HG03520 (cell line): Measurements from ENCODE around the gene DPEP3.

ENCODE experiments used
- ATAC-seq: cut with Tn5 transposase; IDR thresholded peaks from one replicate; pipeline ENCODE4 v1.9.1; 2021; ENCODE audit warnings: mild to moderate bottlenecking, moderate library complexity; ENCODE audit not compliant: unreplicated experiment

Gene DPEP3

GRCh38 chr16:67932462-67932840 lies 47.8 kb downstream of the DPEP3 start:
- no peak for ATAC-seq

- no peak for ATAC-seq
Observed at GRCh38 chr16:67931712-67932461, 48.4 kb downstream of the DPEP3 start, which contains the start of gene CTRL. CTRL (minus strand) TSS chr16:67931862; CDS start chr16:67931852, 10 bp downstream.

- ATAC-seq, result no peak
Observed at GRCh38 chr16:67930678-67931211, 49.6 kb downstream of the DPEP3 start.

GRCh38 chr16:67930191-67930590 lies 50.1 kb downstream of the DPEP3 start:
- no peak for ATAC-seq

GRCh38 chr16:67928561-67929364 lies 51.5 kb downstream of the DPEP3 start:
- no peak for ATAC-seq

GRCh38 chr16:67928147-67928546 lies 52.2 kb downstream of the DPEP3 start:
- ATAC-seq, result no peak

DNA sequence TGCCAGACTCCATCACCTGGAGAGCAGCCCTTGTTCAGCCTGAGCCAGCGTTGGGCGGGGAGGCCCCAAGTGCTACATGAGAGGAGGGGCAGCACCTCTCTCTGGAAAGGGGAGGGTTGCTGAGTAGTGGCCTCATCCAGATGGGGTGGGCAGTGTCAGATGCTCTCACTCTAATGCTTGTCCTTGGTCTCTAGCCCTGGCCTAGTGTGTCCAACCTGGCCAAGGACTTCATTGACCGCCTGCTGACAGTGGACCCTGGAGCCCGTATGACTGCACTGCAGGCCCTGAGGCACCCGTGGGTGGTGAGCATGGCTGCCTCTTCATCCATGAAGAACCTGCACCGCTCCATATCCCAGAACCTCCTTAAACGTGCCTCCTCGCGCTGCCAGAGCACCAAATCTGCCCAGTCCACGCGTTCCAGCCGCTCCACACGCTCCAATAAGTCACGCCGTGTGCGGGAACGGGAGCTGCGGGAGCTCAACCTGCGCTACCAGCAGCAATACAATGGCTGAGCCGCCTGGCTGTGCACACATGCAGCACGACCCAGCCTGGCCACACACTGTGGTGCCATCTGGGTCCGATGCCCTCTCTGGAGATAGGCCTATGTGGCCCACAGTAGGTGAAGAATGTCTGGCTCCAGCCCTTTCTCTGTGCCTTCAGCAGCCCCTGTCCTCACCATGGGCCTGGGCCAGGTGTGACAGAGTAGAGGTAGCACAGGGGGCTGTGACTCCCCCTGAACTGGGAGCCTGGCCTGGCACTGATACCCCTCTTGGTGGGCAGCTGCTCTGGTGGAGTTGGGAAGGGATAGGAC lies 53.0 kb downstream of the DPEP3 start:
- no peak for ATAC-seq

- ATAC-seq, result no peak
Observed at GRCh38 chr16:67926181-67926750, 54.0 kb downstream of the DPEP3 start.
